ENCODE results near the gene NRDC. TPM values are rescaled to one million over a fixed set of nuclear protein-coding genes. Genes with fewer than 3 reads are reported as not detected.
A peak's percentile ranks its signal among the peaks of the same experiment; 100 is the strongest.

Gene NRDC
- total and polyA plus RNA-seq, 9 of the 15 experiments (the other 6 are each of a cell fraction or from before 2014, with no cell fraction given): 102 to 371 (median 201) TPM

- TF ChIP-seq ETS1 (conservative IDR thresholded peaks at IDR 0.05; ENCODE audit: control insufficient read depth, low read depth, low read length) (peak; percentile 54; the same call in 1 of the 2 replicates), RBM15 (IDR thresholded peaks at IDR 0.05; ENCODE audit: insufficient read depth, low read length) (no peak), BMI1 (IDR thresholded peaks at IDR 0.05; ENCODE audit: low read length) (no peak), TEAD4 (IDR thresholded peaks at IDR 0.05; ENCODE audit: low read length) (peak; percentile 10), TEAD4 (CRISPR knock-in tag; IDR thresholded peaks at IDR 0.05; ENCODE audit: borderline replicate concordance) (no peak), ETV5 (CRISPR knock-in tag; IDR thresholded peaks at IDR 0.05; ENCODE audit: low read depth) (peak; percentile 90), ZNF174 (CRISPR knock-in tag; IDR thresholded peaks at IDR 0.05) (no peak; the same call in 1 of the 2 replicates), PRMT5 (CRISPR knock-in tag; IDR thresholded peaks at IDR 0.05) (no peak), ZNF766 (CRISPR knock-in tag; conservative IDR thresholded peaks at IDR 0.05) (peak; percentile 94), MTF1 (CRISPR knock-in tag; IDR thresholded peaks at IDR 0.05; ENCODE audit: borderline replicate concordance) (no peak), POLR2G (IDR thresholded peaks at IDR 0.05; ENCODE audit: low read depth, low read length) (peak; percentile 96), RBM22 (IDR thresholded peaks at IDR 0.05; ENCODE audit: low read depth, low read length, poor library complexity, severe bottlenecking) (peak; percentile 33), POLR3A (IDR thresholded peaks at IDR 0.05; ENCODE audit: borderline replicate concordance, extremely low read depth, insufficient read depth, insufficient read length) (no peak), ZNF175 (CRISPR knock-in tag; IDR thresholded peaks at IDR 0.05; ENCODE audit: low read depth) (no peak; the same call in 1 of the 2 replicates), NCOR1 (IDR thresholded peaks at IDR 0.05) (peak; percentile 5; the same call in 1 of the 2 replicates), ID3 (CRISPR knock-in tag; IDR thresholded peaks at IDR 0.05) (no peak), ID3 (tag; IDR thresholded peaks at IDR 0.05) (no peak), BCL6 (CRISPR knock-in tag; IDR thresholded peaks at IDR 0.05) (peak; percentile 28; the same call in 1 of the 2 replicates), CHD1 (IDR thresholded peaks at IDR 0.05; ENCODE audit: low read length) (peak; percentile 2), BCLAF1 (IDR thresholded peaks at IDR 0.05; ENCODE audit: borderline replicate concordance in 1 of 2, control insufficient read depth in 1 of 2, low read depth in 2 of 2, low read length in 1 of 2) (peak in 1 of 2 experiments; percentile 60; a peak in 1 of 4 replicates), GABPA (tag; conservative IDR thresholded peaks at IDR 0.05; ENCODE audit: low read depth) (peak; percentile 98), SREBF1 (IDR thresholded peaks at IDR 0.05; ENCODE audit: borderline replicate concordance, low read depth, low read length) (0 out of 2 replicates have a peak, but pooled peaks have one; percentile 29)
Measured at GRCh38 chr1:51878616-51879336, at the start of gene NRDC (continued).
